Esophagus muscularis mucosa (tissue), 4 donors: Measurements from ENCODE around the gene PPP6R1. TPM values are rescaled to one million over a fixed set of nuclear protein-coding genes. Genes with fewer than 3 reads are reported as not detected.

Source experiments
- DNase-seq: peaks from one replicate; pipeline ENCODE4 v3.0.0-alpha.2; 2017; ENCODE audit errors: extremely low spot score
- H3K27ac ChIP-seq, 4 donors: fragments of 200-600 bp; sonication (generic); replicated peaks in 1 of 4; 1 replicate in 3 of 4; 2 replicates in 1 of 4; pipeline ENCODE4 v1.5.1; 2016 to 2019; ENCODE audit warnings: mild to moderate bottlenecking in 1 of 4
- H3K27me3 ChIP-seq, 4 donors: fragments of 200-600 bp; sonication (generic); one replicate each; pipeline versions ENCODE4 v1.5.1 to v1.6.0; 2016 to 2019
- H3K36me3 ChIP-seq, 4 donors: fragments of 200-600 bp; sonication (generic); one replicate each; pipeline ENCODE4 v1.5.1; 2016 to 2019
- H3K4me1 ChIP-seq, 4 donors: fragments of 200-600 bp; sonication (generic); one replicate each; pipeline ENCODE4 v1.5.1; 2016 to 2019
- H3K4me3 ChIP-seq, 4 donors: fragments of 200-600 bp; sonication (generic); 1 replicate in 2 of 4; 2 replicates in 2 of 4; pipeline ENCODE4 v1.5.1; 2016 to 2019; ENCODE audit warnings: mild to moderate bottlenecking in 4 of 4, moderate library complexity in 1 of 4
- H3K9me3 ChIP-seq, 4 donors: fragments of 200-600 bp; sonication (generic); 1 replicate in 3 of 4; 2 replicates in 1 of 4; pipeline ENCODE4 v1.5.1; 2016 to 2019
- CTCF ChIP-seq, 3 experiments: fragments of 200-600 bp in 2 of 3; fragments of 450-650 bp in 1 of 3; sonication (generic) in 2 of 3; IDR thresholded peaks; one replicate each; pipeline ENCODE4 v1.5.1; 2017 to 2019; ENCODE audit warnings: antibody characterized with exemption in 3 of 3, mild to moderate bottlenecking in 2 of 3, moderate library complexity in 1 of 3
- EP300 ChIP-seq: sonication (generic); formaldehyde crosslinking; IDR thresholded peaks from one replicate; pipeline ENCODE4 v1.6.1; 2017; ENCODE audit warnings: antibody characterized with exemption
- POLR2A ChIP-seq: fragments of 450-650 bp; IDR thresholded peaks from one replicate; pipeline ENCODE4 v1.6.1; 2017; ENCODE audit warnings: antibody characterized with exemption, moderate library complexity, mild to moderate bottlenecking, low read depth
- POLR2AphosphoS5 ChIP-seq, 2 donors: sonication (generic); formaldehyde crosslinking; IDR thresholded peaks; one replicate each; pipeline ENCODE4 v1.6.1; 2017; ENCODE audit warnings: antibody characterized with exemption in 2 of 2
- WGBS: methylation state at CpG from one replicate; pipeline ENCODE4 v1.1.5; 2018; 5-methylcytosine and 5-hydroxymethylcytosine counted together
- intact Hi-C: fragments of 100-400 bp; cut with DNase I; formaldehyde crosslinking; loops from one replicate; pipeline ENCODE4 v1.15.1; 2023
- total RNA-seq, 4 donors: library from RNA; depleted of rRNA; stranded (reverse); fragments of >200 nt; gene quantifications; one replicate each; pipeline versions ENCODE4 v1.1.0 to v1.2.1, GENCODE V29; 2016

Gene PPP6R1
- total RNA-seq, 4 donors from 2014 or later: 37.4 to 75.5 (median 45.6) TPM

DNA sequence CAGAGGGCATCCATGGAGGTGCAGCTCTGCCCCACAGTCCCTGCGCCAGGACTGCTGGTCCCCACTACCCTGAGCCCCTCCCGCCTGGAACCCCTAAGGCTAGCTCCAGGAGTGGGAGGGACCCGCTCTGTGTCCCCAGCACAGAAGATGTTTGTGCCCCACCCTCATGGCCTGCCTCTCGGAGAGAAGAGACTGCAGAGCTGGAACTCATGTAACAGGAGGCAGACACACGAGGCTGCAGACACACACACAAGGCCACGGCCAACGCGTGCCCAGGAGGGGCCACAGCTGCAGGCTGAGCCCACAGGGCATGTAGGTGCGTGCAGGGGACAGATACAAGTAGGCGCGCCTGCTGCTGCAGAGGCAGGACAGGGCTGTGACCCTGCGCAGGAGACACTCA lies 19.8 kb downstream of the PPP6R1 start:
- WGBS: 92% methylated on average over 7 of the region's 12 CpGs
- Histone ChIP-seq H3K27me3 (no peaks in the 10 kb centered on the region), H3K27ac (no peak overlapping the region), H3K9me3 (no peaks in the 10 kb centered on the region), H3K36me3 (peaks cover 73 to 100% (median 97%) of the 10 kb centered on the region in 4 donors), H3K4me1 (no peaks in the 10 kb centered on the region), H3K4me3 (no peak overlapping the region)
- TF ChIP-seq CTCF (IDR thresholded peaks at IDR 0.05): no peak
- no peak for DNase-seq
- intact Hi-C loops: no loop called here

GRCh38 chr19:55238030-55238429 lies 20.8 kb downstream of the PPP6R1 start:
- intact Hi-C loops: no loop called here
- H3K36me3 ChIP-seq: peaks cover 72 to 100% (median 97%) of the 10 kb centered on the region in 4 donors
- H3K4me3 ChIP-seq: no peak overlapping the region
- H3K27me3 ChIP-seq: no peaks in the 10 kb centered on the region
- H3K9me3 ChIP-seq: no peaks in the 10 kb centered on the region
- no peak overlapping the region for H3K27ac ChIP-seq
- WGBS: 95% methylated on average over 5 of the region's 8 CpGs
- DNase-seq: no peak
- no peaks in the 10 kb centered on the region for H3K4me1 ChIP-seq
- TF ChIP-seq CTCF (IDR thresholded peaks at IDR 0.05): no peak
- no peak for TF ChIP-seq POLR2A
- TF ChIP-seq EP300: no peak
- no peak for TF ChIP-seq POLR2AphosphoS5 (IDR thresholded peaks at IDR 0.05)

- intact Hi-C loops: no loop called here
- TF ChIP-seq POLR2AphosphoS5 (IDR thresholded peaks at IDR 0.05): no peak
- TF ChIP-seq CTCF (IDR thresholded peaks at IDR 0.05): no peak
- no peak for TF ChIP-seq POLR2A
- no peak for TF ChIP-seq EP300
- no peak for DNase-seq
- H3K27me3 ChIP-seq: no peaks in the 10 kb centered on the region
- H3K36me3 ChIP-seq: peaks cover 63 to 100% (median 97%) of the 10 kb centered on the region in 4 donors
- H3K4me1 ChIP-seq: peaks cover 0 to 8% (median 0%) of the 10 kb centered on the region in 4 donors
- H3K9me3 ChIP-seq: no peaks in the 10 kb centered on the region
- no peak overlapping the region for H3K27ac ChIP-seq
- H3K4me3 ChIP-seq: no peak overlapping the region
- WGBS: 88% methylated on average over 5 of the region's 5 CpGs
Observed at GRCh38 chr19:55232986-55233385, 25.8 kb downstream of the PPP6R1 start.

DNA sequence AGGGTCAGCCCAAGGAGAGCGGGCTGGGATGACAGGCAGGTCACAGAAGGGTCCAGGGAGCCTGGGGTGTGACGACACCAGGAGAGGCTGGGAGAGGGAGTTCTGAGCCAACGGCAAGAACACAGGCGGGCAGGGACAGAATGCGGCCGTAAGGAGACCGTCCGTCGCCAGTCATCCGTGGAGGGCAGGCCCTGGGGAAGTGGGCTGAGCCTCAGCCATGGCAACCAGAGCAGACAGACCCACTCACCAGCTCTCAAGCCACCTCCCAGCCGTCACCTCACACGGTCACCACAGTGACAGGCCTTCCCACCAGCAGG lies 26.6 kb downstream of the PPP6R1 start:
- intact Hi-C loops: no loop called here
- WGBS: 86% methylated on average over 12 of the region's 12 CpGs
- DNase-seq: no peak

More for the DNA sequence above, 26.6 kb downstream of the PPP6R1 start:
- H3K4me3 ChIP-seq: no peak overlapping the region
- no peaks in the 10 kb centered on the region for H3K9me3 ChIP-seq
- H3K27ac ChIP-seq: no peak overlapping the region
- no peaks in the 10 kb centered on the region for H3K27me3 ChIP-seq
- peaks cover 56 to 99% (median 96%) of the 10 kb centered on the region in 4 donors for H3K36me3 ChIP-seq
- TF ChIP-seq EP300 (no peak), POLR2AphosphoS5 (IDR thresholded peaks at IDR 0.05) (no peak), POLR2A (no peak), CTCF (IDR thresholded peaks at IDR 0.05) (no peak)
- peaks cover 0 to 8% (median 0%) of the 10 kb centered on the region in 4 donors for H3K4me1 ChIP-seq
